ENCODE measurements around the gene RAF1. TPM values are rescaled to one million over a fixed set of nuclear protein-coding genes. Genes with fewer than 3 reads are reported as not detected.

RAF1 gene
- total and polyA plus RNA-seq, 2 of the 8 experiments (the other 6 are each of a cell fraction or from before 2014, with no cell fraction given), result 103 to 118 TPM

GRCh38 chr3:12620305-12620704 is 43.6 kb downstream of the RAF1 start:
- Histone ChIP-seq H4K5ac (ENCODE audit: insufficient read length, low read depth, low read length) (no peak overlapping the region), H3K56ac (replicated peaks; ENCODE audit: insufficient read length, low read depth, low read length) (no peak overlapping the region), H2BK20ac (ENCODE audit: low read length) (no peak overlapping the region), H3K27me3 (replicated peaks in 1 of 4; ENCODE audit: control insufficient read depth in 3 of 4, extremely low read depth in 1 of 4, insufficient read depth in 3 of 4, low read length in 3 of 4) (no peaks in the 10 kb centered on the region), H3K27ac (ENCODE audit: low read depth, low read length) (no peak overlapping the region), H3K18ac (ENCODE audit: extremely low read depth, low read length) (no peak overlapping the region), H3K4me3 (ENCODE audit: extremely low read depth in 1 of 4, insufficient read depth in 2 of 4, low read depth in 3 of 4, low read length in 4 of 4) (no peak overlapping the region), H3K9me3 (ENCODE audit: insufficient read depth in 2 of 2, low read depth in 1 of 2, low read length in 1 of 2) (no peaks in the 10 kb centered on the region), H3K36me3 (ENCODE audit: control insufficient read depth in 2 of 4, insufficient read depth in 4 of 4, low read length in 3 of 4) (peaks cover 6 to 23% (median 7%) of the 10 kb centered on the region in 4 experiments; a peak in 6 of 8 replicates), H2BK120ac (replicated peaks; ENCODE audit: low read depth, low read length) (no peak overlapping the region), H2BK12ac (ENCODE audit: low read depth, low read length) (no peak overlapping the region), H3K23me2 (ENCODE audit: low read depth, low read length) (no peaks in the 10 kb centered on the region), H4K20me1 (replicated peaks in 1 of 2; ENCODE audit: control insufficient read depth in 1 of 2, insufficient read depth in 2 of 2, low read length in 2 of 2) (peaks cover 5 to 11% of the 10 kb centered on the region in 2 experiments), H3K14ac (ENCODE audit: insufficient read length) (no peak overlapping the region), H3K79me1 (ENCODE audit: low read depth, low read length) (peaks cover 3% of the 10 kb centered on the region; the same call in 1 of the 2 replicates), H2AFZ (ENCODE audit: low read length) (no peak overlapping the region), H3K4ac (replicated peaks; ENCODE audit: insufficient read length, low read depth, low read length) (no peak overlapping the region), H3K23ac (ENCODE audit: insufficient read length) (no peak overlapping the region), H3K4me2 (ENCODE audit: insufficient read depth in 1 of 2, low read depth in 2 of 2, low read length in 2 of 2) (no peak overlapping the region), H2BK5ac (ENCODE audit: low read depth, low read length) (no peak overlapping the region), H2BK15ac (ENCODE audit: low read length) (no peak overlapping the region), H3K9ac (replicated peaks in 1 of 4; ENCODE audit: extremely low read depth in 1 of 4, low read depth in 3 of 4, low read length in 3 of 4) (no peak overlapping the region), H4K8ac (ENCODE audit: extremely low read depth, insufficient read depth, low read length) (no peak overlapping the region), H4K91ac (replicated peaks; ENCODE audit: insufficient read length, low read length) (no peak overlapping the region), H2AK5ac (ENCODE audit: low read depth, low read length) (no peak overlapping the region), H3K4me1 (replicated peaks in 1 of 4; ENCODE audit: control insufficient read depth in 3 of 4, insufficient read depth in 4 of 4, low read length in 3 of 4) (no peaks in the 10 kb centered on the region), H3K79me2 (ENCODE audit: control insufficient read depth in 1 of 2, insufficient read depth in 2 of 2, low read length in 2 of 2) (peaks cover 10 to 66% of the 10 kb centered on the region in 2 experiments)
- DNase-seq (ENCODE audit: low read depth in 1 of 2, low spot score in 2 of 2) (no peak), FAIRE-seq (no peak)
- CTCF ChIA-PET (ENCODE audit: partially characterized antibody), result interaction anchor here (1.4 kb wide), 1 partner anchor 76 kb away, joined by 3 read pairs; no protein-coding TSS in a partner anchor
- WGBS, 2 experiments (ENCODE audit: extremely low coverage in 1 of 2, insufficient coverage in 1 of 2, insufficient read length in 1 of 2, insufficient replicate concordance in 2 of 2, low coverage in 1 of 2, low lambda C conversion rate in 2 of 2, missing lambda C conversion rate in 1 of 2), result 99% methylated on average over 6 of the region's 6 CpGs; no CpG with 5 or more reads in 1 of the 2 experiments
- POLR2A ChIA-PET (ENCODE audit: partially characterized antibody), result interaction anchor here (1.0 kb wide), 1 partner anchor 12 kb away, joined by 3 read pairs; no protein-coding TSS in a partner anchor
- no peak for TF ChIP-seq BCL11A (IDR thresholded peaks at IDR 0.05; ENCODE audit: low read depth in 2 of 2, low read length in 2 of 2)
- no peak for TF ChIP-seq SUZ12 (IDR thresholded peaks at IDR 0.05; ENCODE audit: low read length)
- no peak for TF ChIP-seq MAX (IDR thresholded peaks at IDR 0.05)
- TF ChIP-seq HDAC6 (IDR thresholded peaks at IDR 0.05; ENCODE audit: low read depth, low read length), result no peak
- no peak for TF ChIP-seq BACH1 (IDR thresholded peaks at IDR 0.05; ENCODE audit: low read length)
- TF ChIP-seq TAF1 (IDR thresholded peaks at IDR 0.05; ENCODE audit: low read depth, low read length), result no peak
- TF ChIP-seq SIRT6 (IDR thresholded peaks at IDR 0.05; ENCODE audit: low read length), result no peak
- no peak for TF ChIP-seq USF2 (IDR thresholded peaks at IDR 0.05; ENCODE audit: low read length)
- TF ChIP-seq EP300 (IDR thresholded peaks at IDR 0.05; ENCODE audit: borderline replicate concordance in 1 of 2, low read depth in 2 of 2, low read length in 2 of 2), result no peak
- TF ChIP-seq MAFK (IDR thresholded peaks at IDR 0.05; ENCODE audit: low read depth, low read length), result no peak
- TF ChIP-seq EGR1 (IDR thresholded peaks at IDR 0.05; ENCODE audit: borderline replicate concordance, low read depth, low read length), result no peak
- no peak for TF ChIP-seq NANOG (IDR thresholded peaks at IDR 0.05; ENCODE audit: insufficient read depth, low read depth, low read length, poor library complexity, severe bottlenecking)
- no peak for TF ChIP-seq CEBPB (IDR thresholded peaks at IDR 0.05; ENCODE audit: low read depth, low read length)
